HG03520 (cell line): ENCODE results near the gene UPF3A.
"Not testable (repeated sequence)": the region's sequence is repeated elsewhere in the genome, so short reads cannot be mapped to it uniquely, and the experiment has no call there.

Source experiments
- ATAC-seq: cut with Tn5 transposase; IDR thresholded peaks from one replicate; pipeline ENCODE4 v1.9.1; 2021; ENCODE audit warnings: mild to moderate bottlenecking, moderate library complexity; ENCODE audit not compliant: unreplicated experiment

The UPF3A gene

DNA sequence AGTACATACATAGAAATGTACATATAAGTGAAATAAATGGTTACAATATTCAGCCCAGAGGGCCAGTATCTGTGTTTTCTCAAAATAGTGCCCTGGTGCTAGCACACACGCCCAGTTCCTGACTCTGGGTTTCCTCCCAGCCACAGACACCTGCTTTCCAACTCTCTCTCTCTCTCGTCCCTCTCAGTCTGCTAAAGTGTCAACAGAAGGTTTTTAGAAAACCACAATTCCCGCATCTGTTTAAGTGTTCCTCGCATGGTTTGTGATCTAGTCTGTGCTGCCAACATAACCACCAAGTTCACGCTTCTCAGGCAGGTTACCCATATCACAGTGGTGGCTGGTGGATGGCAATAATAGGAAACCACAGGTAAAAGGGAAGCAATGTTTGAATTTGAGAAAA lies 17.8 kb upstream of the UPF3A start:
- no peak for ATAC-seq

DNA sequence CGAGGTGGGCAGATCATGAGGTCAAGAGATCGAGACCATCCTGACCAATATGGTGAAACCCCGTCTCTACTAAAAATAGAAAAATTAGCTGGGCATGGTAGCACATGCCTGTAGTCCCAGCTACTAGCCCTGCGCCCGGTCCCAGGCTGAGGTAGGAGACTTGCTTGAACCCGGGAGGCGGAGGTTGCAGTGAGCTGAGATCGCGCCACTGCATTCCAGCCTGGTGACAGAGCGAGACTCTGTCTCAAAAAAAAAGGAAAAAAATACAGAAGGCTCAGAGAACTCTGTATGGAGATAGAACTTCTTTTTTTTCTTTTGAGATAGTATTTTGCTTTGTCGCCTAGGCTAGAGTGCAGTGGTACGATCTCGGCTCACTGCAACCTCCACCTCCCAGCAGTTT lies 17.1 kb upstream of the UPF3A start:
- not testable (repeated sequence) for ATAC-seq

DNA sequence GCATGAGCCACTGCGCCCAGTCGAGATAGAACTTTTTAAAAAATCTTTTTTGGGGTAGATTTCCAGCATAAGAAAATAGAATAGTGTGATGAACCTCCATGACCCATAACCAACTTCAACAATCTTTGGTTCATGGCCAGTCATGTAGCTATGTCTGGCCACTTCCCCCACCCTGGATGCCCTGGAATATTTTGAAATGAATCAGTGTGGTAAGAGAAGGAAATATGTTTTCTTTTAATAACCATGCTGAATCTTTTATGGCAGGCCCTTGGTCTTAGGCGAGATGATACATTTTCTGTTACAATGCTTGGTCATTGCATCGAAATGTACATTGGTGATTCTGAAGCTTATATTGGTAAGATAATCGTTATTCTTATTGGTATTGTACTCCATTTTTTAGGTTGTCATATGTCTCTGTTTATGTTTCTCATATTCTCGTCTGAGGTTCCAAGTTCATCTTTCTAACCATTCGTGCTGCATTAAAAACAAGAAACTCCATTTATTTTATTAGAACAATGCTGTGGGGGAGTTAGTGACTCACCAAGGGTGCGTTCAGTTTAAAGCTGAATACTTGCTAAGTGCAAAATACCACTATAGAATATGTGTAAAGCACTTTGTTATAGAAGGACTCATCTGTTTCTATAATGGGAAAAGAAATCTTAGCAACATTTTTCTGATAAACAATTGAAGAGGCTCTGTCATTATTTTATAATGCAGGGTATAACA lies 16.4 kb upstream of the UPF3A start:
- ATAC-seq = no peak

DNA sequence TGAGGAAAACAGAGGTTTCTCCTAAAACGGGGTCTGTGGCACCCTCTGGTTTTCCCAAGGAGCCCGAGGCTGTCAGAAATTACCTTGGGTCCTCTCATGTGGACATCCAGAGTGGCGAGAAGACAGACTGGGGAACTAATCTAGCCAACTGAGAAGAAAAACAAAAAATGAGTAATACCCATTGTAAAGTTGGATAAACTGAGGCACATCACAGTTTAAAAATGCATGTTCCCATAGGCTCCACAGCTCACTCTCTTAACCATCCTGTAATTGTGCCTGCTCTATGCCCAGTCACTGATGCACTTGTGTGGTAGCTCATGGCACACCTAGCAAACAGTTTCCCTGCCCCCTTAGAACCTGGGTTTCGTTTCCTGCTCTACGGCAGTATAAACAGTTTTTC lies 15.2 kb upstream of the UPF3A start:
- no peak for ATAC-seq

DNA sequence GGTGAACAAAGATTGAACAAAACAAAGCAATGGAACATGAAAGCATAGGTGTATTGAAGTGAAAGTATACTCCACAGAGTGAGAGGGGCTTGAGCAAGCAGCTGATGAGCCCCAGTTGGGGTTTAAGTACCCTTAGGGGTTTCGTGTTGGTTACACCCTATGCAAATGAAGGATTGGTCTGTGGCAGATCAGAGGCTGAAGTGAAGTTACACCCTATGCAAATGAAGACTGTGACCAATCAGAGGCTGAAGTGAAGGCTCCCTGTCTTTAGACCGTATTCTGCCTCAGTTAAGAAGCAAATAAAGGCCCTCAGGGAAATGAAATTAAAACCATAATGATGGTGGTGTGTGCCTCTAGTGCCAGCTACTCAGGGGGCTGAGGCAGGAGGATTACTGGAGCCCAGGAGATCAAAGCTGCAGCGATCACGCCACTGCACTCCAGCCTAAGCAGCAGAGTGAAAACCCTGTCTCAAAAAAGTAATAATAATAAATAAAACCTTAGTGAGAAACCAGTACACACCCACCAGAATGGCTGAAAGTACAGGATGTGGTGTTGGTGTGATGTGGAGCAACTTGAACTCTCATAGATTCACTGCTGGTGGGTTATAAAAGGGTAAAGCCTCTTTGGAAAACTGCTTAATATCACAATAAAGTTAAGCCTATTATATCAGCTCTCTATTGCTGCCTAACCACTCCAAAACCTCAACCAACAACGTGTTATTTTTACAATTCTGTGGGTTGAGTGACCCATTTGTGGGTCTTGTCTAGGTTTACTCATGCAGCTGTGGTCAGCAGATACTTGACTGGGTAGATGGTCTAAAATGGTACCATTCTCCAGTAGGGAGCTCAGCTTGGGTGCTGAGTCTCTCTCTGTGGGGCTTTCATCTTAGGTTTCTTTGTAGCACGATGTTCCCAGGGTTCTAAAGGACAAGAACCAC lies 12.8 kb upstream of the UPF3A start:
- ATAC-seq = no peak

DNA sequence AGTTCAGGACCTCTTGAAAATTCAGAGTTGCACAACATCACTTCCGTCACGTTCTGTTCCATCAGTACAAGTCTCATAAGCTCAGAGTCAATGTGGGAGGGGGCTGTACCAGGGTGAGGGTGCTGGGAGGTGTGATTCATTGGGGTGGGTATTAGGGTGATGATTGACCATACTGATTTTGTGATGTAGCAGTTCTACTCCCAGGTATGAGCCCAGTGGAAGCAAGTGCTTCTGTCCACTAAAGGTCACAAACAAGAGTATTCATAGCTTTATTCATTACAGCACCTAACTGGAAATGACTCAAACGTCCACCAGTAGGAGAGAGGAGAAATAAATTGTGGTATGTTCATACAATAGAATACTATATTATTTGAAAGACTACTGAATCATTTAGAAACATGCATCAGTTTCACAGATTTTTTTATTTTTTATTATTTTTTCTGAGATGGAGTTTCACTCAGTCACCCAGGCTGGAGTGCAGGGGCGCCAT lies 12.1 kb upstream of the UPF3A start:
- no peak for ATAC-seq

DNA sequence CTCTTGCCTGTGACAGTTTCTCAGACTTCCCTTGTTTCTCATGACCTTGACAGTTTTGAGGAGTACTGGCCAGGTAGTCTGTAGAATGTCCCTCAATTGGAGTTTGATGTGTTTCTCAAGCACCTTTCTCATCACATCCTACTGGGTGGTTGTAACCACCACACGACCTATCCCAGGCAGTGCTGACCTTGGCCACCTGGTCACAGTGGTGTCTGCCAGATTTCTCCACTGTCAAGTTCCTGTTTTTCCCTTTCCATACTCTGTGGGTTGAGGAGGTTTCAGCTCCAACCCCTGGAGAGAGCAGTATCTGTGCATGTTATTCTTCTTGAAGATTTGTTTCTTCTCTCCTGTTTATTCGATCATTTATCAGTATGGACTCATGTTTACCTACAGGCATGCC lies 8.4 kb upstream of the UPF3A start:
- no peak for ATAC-seq

DNA sequence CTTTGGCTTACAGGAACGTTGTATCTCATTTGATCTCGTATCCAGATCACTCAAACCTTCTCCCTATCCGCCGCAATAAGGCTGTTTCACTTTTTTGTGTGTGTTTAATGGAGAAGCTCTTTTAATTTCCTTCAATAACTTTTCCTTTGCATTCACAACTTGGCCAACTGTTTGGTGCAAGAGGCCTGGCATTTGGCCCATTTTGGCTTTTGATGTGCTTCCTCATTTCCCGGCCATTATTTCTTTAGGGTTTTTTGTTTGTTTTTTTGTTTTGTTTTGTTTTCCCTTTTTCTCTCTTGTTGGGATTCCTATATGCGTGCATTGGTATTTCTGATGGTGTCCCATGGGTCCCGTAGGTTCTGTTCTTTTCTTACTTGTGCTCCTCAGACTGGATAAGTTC lies 6.1 kb upstream of the UPF3A start:
- no peak for ATAC-seq

DNA sequence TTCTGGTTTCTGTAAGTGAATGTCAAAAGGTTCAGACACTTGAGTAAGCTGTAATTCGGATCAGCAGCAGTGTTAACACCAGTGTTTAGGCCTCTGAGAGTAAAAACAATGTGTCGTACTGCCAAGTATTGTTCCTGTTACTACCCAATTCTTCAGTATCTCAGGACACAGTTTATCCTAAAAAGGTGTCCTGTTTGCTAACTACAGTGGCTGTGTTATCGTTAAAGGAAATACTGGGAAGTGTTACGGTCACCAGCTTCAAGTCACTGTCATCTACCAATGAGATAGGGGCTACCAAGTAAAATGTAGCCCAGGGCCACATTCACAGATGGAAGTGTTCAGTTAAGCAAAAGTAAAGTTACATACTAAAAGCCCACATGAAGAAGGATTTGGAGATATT lies 2.3 kb upstream of the UPF3A start:
- no peak for ATAC-seq

DNA sequence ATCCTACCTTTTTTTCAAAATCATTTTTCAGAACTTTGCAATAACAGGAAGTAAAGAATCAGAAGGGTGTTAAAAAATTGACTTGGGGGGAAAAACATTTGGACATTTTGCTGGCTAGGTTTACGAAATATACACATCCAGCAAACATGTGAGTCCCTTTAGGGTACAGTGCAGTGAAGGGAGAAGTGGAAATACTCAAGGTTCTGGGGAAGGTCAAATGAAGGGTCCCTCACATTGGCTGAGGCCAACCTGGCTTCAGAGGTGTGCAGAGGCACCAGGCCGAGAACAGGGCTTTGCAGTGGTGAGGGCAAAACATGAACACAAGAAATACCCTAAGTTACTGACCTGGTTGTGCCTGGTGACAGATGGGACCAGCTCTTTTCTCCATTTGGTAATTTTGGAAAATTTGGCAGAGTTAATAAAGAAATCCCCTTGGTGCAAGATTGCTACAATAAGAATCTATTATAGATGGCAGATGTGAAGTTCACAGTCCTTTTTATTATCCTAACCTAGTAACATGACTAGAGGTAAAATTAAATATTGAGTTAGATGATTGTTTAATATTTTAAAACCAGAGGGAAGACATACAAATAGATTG lies 1.5 kb upstream of the UPF3A start:
- ATAC-seq = no peak

DNA sequence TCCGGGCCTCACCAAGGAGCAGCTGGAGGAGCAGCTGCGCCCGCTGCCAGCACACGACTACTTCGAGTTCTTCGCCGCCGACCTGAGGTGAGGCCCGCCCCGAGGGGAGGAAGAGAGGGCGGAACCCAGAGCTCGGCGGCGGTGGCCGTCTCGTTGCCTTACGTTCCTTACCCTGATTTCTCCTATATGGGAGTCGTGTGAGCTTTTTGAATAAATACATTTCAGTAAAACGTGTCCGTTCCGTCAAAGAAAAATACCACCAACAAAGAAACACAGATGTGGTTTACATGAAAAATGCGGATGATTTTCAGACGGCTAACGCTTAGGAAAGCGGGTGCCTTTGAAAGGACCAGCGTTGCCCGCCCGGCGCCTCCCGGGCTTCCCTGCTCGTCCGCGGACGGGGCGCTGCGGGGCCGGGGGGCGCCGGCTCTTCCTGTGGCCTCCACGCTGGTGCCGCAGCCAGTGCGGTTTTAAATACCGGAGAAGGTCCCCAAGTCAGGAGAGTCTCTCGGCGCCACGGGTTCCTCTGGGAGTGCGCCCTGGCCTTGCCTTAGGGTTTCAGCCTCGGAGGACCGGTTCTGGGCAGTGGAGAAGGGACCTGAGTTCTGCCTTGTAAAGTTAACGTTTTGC lies 755 bp downstream of the UPF3A start:
- peak; percentile 42 for ATAC-seq

DNA sequence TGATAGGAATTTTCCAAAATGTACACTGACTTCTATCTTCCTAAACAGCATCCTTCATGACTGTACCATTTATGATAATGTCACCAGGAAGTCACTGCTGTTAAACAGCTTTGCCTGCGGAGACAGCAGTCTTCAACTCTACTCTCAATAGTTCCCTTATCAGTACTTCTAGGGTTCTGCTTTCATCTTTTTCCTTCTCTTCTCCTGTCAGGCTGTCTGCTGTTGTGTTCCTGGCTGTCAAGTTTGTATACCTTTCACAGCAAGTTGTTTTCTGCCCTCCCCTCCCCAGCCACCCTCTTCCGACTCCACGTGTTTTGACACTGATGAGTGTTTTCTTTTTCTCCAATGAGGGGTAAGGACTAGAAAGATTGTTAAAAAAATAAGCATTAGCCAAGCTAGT lies 2.2 kb downstream of the UPF3A start:
- no peak for ATAC-seq

DNA sequence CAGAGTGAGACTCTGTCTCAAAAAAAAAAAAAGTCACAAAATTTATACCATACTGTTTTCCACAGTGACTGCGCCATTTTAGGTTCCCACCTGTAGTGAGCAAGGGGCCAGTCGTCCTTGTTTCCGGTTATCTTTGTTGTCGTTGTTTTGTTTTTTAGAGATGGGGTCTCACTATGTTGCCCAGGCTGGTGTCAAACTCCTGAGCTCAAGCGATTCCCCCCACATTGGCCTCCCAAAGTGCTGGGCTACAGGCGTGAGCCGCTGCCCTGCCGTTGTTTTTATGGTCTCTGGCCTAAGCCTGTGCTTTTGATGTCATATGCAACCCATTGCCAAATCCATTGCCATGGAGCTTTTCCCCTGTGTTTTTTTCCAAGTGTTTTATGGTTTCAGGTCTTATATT lies 3.3 kb downstream of the UPF3A start:
- ATAC-seq = no peak

DNA sequence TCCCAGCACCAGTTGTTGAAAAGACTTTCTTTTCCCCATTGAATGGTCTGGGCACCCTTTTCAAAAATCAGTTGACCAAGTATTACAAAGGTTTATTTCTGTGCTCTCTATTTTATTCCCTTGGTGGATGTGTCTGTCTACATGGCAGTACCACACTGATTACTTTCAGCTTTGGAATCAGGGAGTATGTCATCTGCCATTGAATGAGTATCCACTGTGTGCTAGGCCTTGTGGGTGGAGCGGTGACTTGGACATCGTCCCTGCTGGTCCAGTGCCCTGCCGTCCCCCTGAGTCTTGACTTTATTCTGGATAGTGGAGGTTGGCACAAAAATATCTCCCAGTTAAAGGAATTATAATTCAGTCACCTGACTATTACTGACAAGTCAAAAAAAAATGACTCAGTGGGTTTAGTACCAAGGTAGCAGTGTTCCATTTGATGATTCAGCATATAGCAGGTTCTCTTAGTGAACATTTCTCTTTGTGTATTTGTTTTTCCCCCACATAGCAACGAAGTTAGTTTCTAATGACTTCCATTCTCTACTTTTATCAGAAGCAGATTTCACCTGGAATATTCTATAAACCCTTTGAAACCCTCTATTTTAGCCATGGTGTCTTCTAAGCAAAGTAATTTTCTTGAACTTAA lies 3.9 kb downstream of the UPF3A start:
- no peak for ATAC-seq

DNA sequence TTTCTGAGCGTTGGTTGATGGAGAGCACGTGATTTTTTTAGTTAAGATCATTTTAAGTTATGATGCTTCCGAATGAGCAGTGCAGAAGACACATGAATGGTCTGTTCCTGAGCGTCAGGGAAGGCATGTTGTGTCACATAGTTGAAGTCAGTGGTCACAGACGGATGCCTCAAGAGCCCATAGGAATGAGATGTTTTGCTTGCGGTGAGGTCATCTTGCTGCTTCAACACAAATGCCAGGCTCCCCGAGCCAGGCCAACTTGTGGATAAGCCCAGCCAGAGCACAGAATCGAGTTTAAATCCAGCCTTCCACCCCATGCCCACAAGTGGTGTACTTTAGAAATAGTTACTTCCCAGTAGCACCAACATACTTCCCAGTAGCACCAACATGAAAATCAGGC lies 5.4 kb downstream of the UPF3A start:
- no peak for ATAC-seq

DNA sequence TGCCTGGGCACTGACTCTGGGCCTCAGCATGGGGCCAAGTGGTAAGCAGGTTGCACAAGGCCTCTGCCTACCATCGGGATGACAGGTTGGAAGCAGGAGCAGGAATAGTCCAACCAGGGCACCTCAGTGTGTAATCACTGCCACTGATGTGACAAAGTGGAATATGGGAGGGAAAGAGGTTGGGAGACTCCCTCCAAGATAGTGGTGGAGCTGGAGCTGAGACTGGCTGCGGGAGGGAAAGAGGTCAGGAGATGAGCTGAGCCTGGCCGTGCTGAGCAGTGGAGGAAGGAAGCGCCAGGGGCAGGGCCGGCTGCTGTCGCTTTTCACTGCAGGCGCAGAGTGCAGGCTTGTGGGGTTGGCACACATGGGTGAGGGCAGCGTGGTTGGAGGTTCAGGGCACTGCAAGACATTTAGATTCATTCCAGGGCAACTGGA lies 6.8 kb downstream of the UPF3A start:
- no peak for ATAC-seq

DNA sequence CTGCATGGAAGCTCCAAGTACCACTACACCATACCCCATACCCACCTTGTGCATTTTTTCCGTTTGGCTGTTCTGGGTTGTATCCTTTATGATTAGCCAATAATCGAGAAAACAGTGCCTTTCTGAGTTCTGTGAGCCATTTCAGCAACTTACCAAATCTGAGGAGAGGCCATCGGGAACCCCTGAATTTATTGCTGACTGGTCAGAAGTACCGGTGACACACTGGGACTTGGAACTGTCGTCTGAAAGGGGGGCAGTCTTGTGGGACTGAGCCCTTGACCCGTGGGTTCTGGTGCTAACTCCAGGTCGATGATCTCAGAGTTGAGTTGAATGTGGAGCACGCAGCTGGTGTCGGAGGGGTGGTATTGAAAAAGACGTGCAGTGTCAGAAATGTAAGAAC lies 15.0 kb downstream of the UPF3A start:
- peak; percentile 15 for ATAC-seq

DNA sequence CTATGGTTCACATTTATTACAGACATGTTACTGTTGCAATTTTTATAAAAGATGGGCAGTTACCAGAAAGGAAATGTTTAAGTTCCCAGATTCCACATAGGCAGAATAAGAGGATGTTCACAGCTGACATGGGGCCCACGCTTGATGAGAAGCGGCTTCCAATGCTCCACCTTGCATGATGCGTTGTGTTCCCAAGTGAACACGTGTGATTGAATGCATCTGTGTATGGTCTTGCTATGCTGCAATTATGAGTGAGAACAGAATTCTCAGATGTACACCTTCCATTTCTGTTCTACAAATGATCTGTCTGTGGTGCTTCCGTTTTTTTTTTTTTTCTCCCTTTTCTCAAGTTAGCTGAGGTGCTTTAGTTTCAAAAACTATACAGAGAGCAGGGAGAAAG lies 15.5 kb downstream of the UPF3A start:
- ATAC-seq = peak; percentile 44

DNA sequence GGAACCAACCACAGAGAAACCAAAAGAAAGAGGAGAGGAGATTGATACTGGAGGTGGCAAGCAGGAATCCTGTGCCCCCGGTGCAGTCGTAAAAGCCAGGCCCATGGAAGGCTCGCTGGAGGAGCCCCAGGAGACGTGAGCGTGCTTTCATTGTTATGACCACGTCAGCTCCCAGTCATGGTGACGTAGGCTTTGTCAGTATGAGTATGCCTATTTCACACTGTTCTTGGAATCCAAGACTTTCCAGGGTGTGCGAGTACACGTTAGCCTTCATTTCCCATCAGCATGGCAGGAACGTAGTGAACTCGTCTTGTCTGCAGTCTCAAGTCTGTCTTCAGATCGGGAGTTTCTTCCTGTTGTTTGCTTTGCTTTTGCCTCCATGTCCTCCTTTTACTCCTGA lies 17.5 kb downstream of the UPF3A start:
- no peak for ATAC-seq

DNA sequence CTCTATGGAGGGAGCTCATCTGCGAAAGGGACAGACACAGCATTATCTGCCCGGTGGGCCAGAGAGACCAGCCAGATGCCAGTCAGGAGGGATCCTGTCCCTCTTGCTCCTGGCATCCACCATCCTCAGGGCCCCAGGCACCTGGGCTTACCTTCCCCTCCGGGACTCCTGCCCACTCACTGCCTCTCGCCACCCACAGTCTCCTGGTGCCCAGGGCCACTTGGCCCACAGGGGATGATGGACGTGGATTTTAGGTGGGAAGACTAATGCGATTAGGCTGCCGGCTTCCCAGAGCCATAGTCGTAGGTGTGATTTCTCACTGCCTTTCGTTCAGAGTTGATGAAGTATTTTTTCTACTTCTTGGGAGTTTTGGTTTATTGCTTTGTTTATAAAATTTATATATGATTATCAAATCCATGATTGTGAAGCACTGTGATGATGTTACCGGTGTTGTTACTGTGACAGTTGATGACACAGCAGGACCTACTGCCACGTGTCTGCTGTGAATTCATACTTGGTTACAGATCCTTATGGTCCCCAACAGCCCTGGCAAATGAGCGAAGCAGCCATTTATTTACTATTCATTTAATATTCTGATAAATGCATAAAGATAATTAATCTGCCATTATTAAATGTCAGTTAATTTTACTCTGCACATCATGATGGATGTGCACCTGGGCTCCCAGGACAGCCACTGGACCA lies 18.4 kb downstream of the UPF3A start:
- ATAC-seq = no peak
